HCT116 (cell line): ENCODE measurements around the gene ITIH6.

ENCODE experiments used
- CEBPB ChIP-seq: IDR thresholded peaks from 2 replicates; pipeline ENCODE4 v1.6.1; 2012; ENCODE audit warnings: low read depth
- CTCF ChIP-seq, 3 experiments: fragments of 200-600 bp in 1 of 3; sonication (generic) in 1 of 3; IDR thresholded peaks in 2 of 3; conservative IDR thresholded peaks in 1 of 3; 2 replicates each; pipeline ENCODE4 v1.5.1; 2012 to 2017; ENCODE audit warnings: low read depth in 2 of 3, low read length in 2 of 3, antibody characterized with exemption in 1 of 3, borderline replicate concordance in 1 of 3, control low read depth in 1 of 3, mild to moderate bottlenecking in 1 of 3, mixed read lengths in 1 of 3, mixed run types in 1 of 3, moderate library complexity in 1 of 3; ENCODE audit not compliant: insufficient read depth in 1 of 3
- EZH2 ChIP-seq: fragments of 200-600 bp; sonication (generic); IDR thresholded peaks from 2 replicates; pipeline ENCODE4 v1.6.1; 2017; ENCODE audit warnings: antibody characterized with exemption, mixed run types
- FOSL1 ChIP-seq: IDR thresholded peaks from 2 replicates; pipeline ENCODE4 v1.6.1; 2012; ENCODE audit warnings: low read depth
- MAX ChIP-seq: IDR thresholded peaks from 2 replicates; pipeline ENCODE4 v1.6.1; 2012
- POLR2A ChIP-seq: IDR thresholded peaks from 2 replicates; pipeline ENCODE4 v1.7.0; 2011; ENCODE audit warnings: borderline replicate concordance; ENCODE audit not compliant: insufficient read depth, insufficient read length; ENCODE audit errors: extremely low read depth
- POLR2AphosphoS5 ChIP-seq: IDR thresholded peaks from 2 replicates; pipeline ENCODE4 v1.6.1; 2011; ENCODE audit warnings: mild to moderate bottlenecking, low read depth, low read length, moderate library complexity
- TCF7L2 ChIP-seq: IDR thresholded peaks from 2 replicates; pipeline ENCODE4 v1.7.0; 2011; ENCODE audit warnings: borderline replicate concordance, inconsistent platforms; ENCODE audit not compliant: insufficient read depth, insufficient read length; ENCODE audit errors: extremely low read depth
- YY1 ChIP-seq: IDR thresholded peaks from 2 replicates; pipeline ENCODE4 v1.6.1; 2011; ENCODE audit warnings: low read length, low read depth, moderate library complexity, mild to moderate bottlenecking; ENCODE audit not compliant: insufficient replicate concordance; ENCODE audit errors: extremely low read depth

GRCh38 chrX:54776061-54776460, 22.0 kb downstream of the ITIH6 start:
- TF ChIP-seq EZH2 (no peak), POLR2AphosphoS5 (no peak), POLR2A (no peak), CEBPB (no peak), CTCF (IDR thresholded peaks at IDR 0.05 in 2 of 3, conservative IDR thresholded peaks at IDR 0.05 in 1 of 3; ENCODE audit: borderline replicate concordance in 1 of 3, insufficient read depth in 1 of 3, low read depth in 2 of 3, low read length in 2 of 3) (no peak), FOSL1 (no peak), YY1 (no peak), MAX (no peak), TCF7L2 (no peak)
